Activated CD8-positive, alpha-beta T cell treated with anti-CD3 and anti-CD28 coated beads for 36 hours (primary cell): ENCODE measurements around the gene OCA2. TPM values are rescaled to one million over a fixed set of nuclear protein-coding genes. Genes with fewer than 3 reads are reported as not detected.

Source experiments
- ATAC-seq: fragments of 200-7000 bp; cut with Tn5 transposase; one replicate; pipeline ENCODE4 v1.10.0; 2021; ENCODE audit warnings: mild to moderate bottlenecking, moderate library complexity
- CTCF ChIA-PET: fragments of 350-600 bp; sonication (Branson Sonifier 250); formaldehyde crosslinking; loops from one replicate; lab custom pipeline; 2021; ENCODE audit warnings: antibody characterized with exemption; lab: Charles Lee
- POLR2A ChIA-PET: fragments of 350-600 bp; sonication (Branson Sonifier 250); formaldehyde crosslinking; loops from one replicate; lab custom pipeline; 2021; ENCODE audit warnings: antibody characterized with exemption; lab: Charles Lee
- DNase-seq: peaks from one replicate; pipeline ENCODE4 v3.0.0-alpha.2; 2020
- H3K27ac Mint-ChIP-seq: one replicate; pipeline ENCODE4 v1.8.0; 2021; ENCODE audit warnings: mild to moderate bottlenecking, mixed read lengths
- H3K27me3 Mint-ChIP-seq: one replicate; pipeline ENCODE4 v1.8.0; 2021; ENCODE audit warnings: mixed read lengths
- H3K36me3 Mint-ChIP-seq: one replicate; pipeline ENCODE4 v1.8.0; 2021; ENCODE audit warnings: low read depth, mixed read lengths
- H3K4me1 Mint-ChIP-seq: one replicate; pipeline ENCODE4 v1.8.0; 2021; ENCODE audit warnings: low read depth, mixed read lengths
- H3K4me3 Mint-ChIP-seq: one replicate; pipeline ENCODE4 v1.8.0; 2021; ENCODE audit warnings: mild to moderate bottlenecking, moderate library complexity, mixed read lengths
- H3K9me3 Mint-ChIP-seq: one replicate; pipeline ENCODE4 v1.8.0; 2021; ENCODE audit warnings: mixed read lengths
- CTCF ChIP-seq: fragments of 200-600 bp; IDR thresholded peaks from one replicate; pipeline ENCODE4 v1.8.0; 2022; ENCODE audit warnings: antibody characterized with exemption, mild to moderate bottlenecking
- intact Hi-C: fragments of 100-400 bp; cut with micrococcal nuclease; formaldehyde crosslinking; loops from one replicate; pipeline ENCODE4 v1.10.0; 2022
- total RNA-seq, 2 experiments: library from RNA; stranded (reverse); gene quantifications; one replicate each; pipeline ENCODE4 v1.2.3, GENCODE V29; 2021

The OCA2 gene
- total RNA-seq, 2 experiments from 2014 or later = not detected

GRCh38 chr15:28112962-28113361 is 13.8 kb upstream of the OCA2 start:
- no peak overlapping the region for H3K4me3 Mint-ChIP-seq
- peaks cover under 1% of the 10 kb centered on the region for H3K4me1 Mint-ChIP-seq
- intact Hi-C loops = no loop called here
- H3K36me3 Mint-ChIP-seq = peaks cover 17% of the 10 kb centered on the region
- no peak for DNase-seq
- no peaks in the 10 kb centered on the region for H3K27me3 Mint-ChIP-seq
- no peak for TF ChIP-seq CTCF
- POLR2A ChIA-PET = no interaction called here
- no peak for ATAC-seq
- H3K27ac Mint-ChIP-seq = no peak overlapping the region
- CTCF ChIA-PET = interaction anchor here (1.0 kb wide), 1 partner anchor 14 kb away, joined by 3 read pairs; no protein-coding TSS in a partner anchor
- H3K9me3 Mint-ChIP-seq = no peaks in the 10 kb centered on the region

- no peak for TF ChIP-seq CTCF
- H3K36me3 Mint-ChIP-seq = peaks cover 17% of the 10 kb centered on the region
- intact Hi-C loops = no loop called here
- H3K9me3 Mint-ChIP-seq = no peaks in the 10 kb centered on the region
- H3K27ac Mint-ChIP-seq = no peak overlapping the region
- CTCF ChIA-PET = no interaction called here
- ATAC-seq = no peak
- H3K4me1 Mint-ChIP-seq = peaks cover 3% of the 10 kb centered on the region
- H3K27me3 Mint-ChIP-seq = no peaks in the 10 kb centered on the region
- POLR2A ChIA-PET = no interaction called here
- DNase-seq = no peak
- no peak overlapping the region for H3K4me3 Mint-ChIP-seq
Measured at GRCh38 chr15:28112101-28112760, 13.1 kb upstream of the OCA2 start.

- no peak overlapping the region for H3K4me3 Mint-ChIP-seq
- CTCF ChIA-PET = no interaction called here
Measured at GRCh38 chr15:28111543-28111942, 12.4 kb upstream of the OCA2 start.

GRCh38 chr15:28110481-28110881 is 11.4 kb upstream of the OCA2 start:
- Mint-ChIP-seq H3K27ac (no peak overlapping the region), H3K9me3 (no peaks in the 10 kb centered on the region), H3K27me3 (peaks cover 8% of the 10 kb centered on the region), H3K4me1 (peaks cover 9% of the 10 kb centered on the region), H3K36me3 (peaks cover 17% of the 10 kb centered on the region), H3K4me3 (no peak overlapping the region)
- CTCF ChIA-PET = interaction anchor here (2.7 kb wide), 1 partner anchor 15 kb away, joined by 11 read pairs; no protein-coding TSS in a partner anchor
- TF ChIP-seq CTCF = no peak
- ATAC-seq (no peak), DNase-seq (no peak)
- intact Hi-C loops = no loop called here
- POLR2A ChIA-PET = no interaction called here

More at GRCh38 chr15:28111543-28111942, 12.4 kb upstream of the OCA2 start:
- H3K27me3 Mint-ChIP-seq = peaks cover 2% of the 10 kb centered on the region
- POLR2A ChIA-PET = no interaction called here
- H3K27ac Mint-ChIP-seq = no peak overlapping the region
- peaks cover 3% of the 10 kb centered on the region for H3K4me1 Mint-ChIP-seq
- TF ChIP-seq CTCF = no peak
- intact Hi-C loops = no loop called here
- ATAC-seq (no peak), DNase-seq (no peak)
- peaks cover 17% of the 10 kb centered on the region for H3K36me3 Mint-ChIP-seq
- no peaks in the 10 kb centered on the region for H3K9me3 Mint-ChIP-seq

- intact Hi-C loops = no loop called here
- TF ChIP-seq CTCF = no peak
- Mint-ChIP-seq H3K4me3 (no peak overlapping the region), H3K27me3 (peaks cover 10% of the 10 kb centered on the region), H3K27ac (no peak overlapping the region), H3K4me1 (peaks cover 9% of the 10 kb centered on the region), H3K36me3 (peaks cover 16% of the 10 kb centered on the region), H3K9me3 (no peaks in the 10 kb centered on the region)
- ChIA-PET CTCF (interaction anchor here (0.6 to 2.7 kb wide), 2 partner anchors 16 to 1242 kb away, joined by 3 to 11 read pairs; no protein-coding TSS in a partner anchor), POLR2A (no interaction called here)
- ATAC-seq = no peak
- no peak for DNase-seq
Measured at GRCh38 chr15:28109626-28110455, 10.7 kb upstream of the OCA2 start.
